ENCODE results near the gene ZBTB39.
A peak's percentile ranks its signal among the peaks of the same experiment; 100 is the strongest.

Gene ZBTB39

GRCh38 chr12:57012600-57013465 is 6.5 kb upstream of the ZBTB39 start:
- TF ChIP-seq TCF12 (IDR thresholded peaks at IDR 0.05; ENCODE audit: low read depth), result no peak
- TF ChIP-seq, protein P1, sequence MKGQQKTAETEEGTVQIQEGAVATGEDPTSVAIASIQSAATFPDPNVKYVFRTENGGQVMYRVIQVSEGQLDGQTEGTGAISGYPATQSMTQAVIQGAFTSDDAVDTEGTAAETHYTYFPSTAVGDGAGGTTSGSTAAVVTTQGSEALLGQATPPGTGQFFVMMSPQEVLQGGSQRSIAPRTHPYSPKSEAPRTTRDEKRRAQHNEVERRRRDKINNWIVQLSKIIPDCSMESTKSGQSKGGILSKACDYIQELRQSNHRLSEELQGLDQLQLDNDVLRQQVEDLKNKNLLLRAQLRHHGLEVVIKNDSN (IDR thresholded peaks at IDR 0.05), result 0 out of 2 replicates have a peak, but pooled peaks have one; percentile 37

GRCh38 chr12:57011438-57012424 is 5.4 kb upstream of the ZBTB39 start:
- TF ChIP-seq RAD21 (IDR thresholded peaks at IDR 0.05; ENCODE audit: low read depth) (no peak), TCF12 (IDR thresholded peaks at IDR 0.05; ENCODE audit: low read depth) (no peak)
- TF ChIP-seq, protein P1 (IDR thresholded peaks at IDR 0.05), result no peak
- TF ChIP-seq, protein P2, sequence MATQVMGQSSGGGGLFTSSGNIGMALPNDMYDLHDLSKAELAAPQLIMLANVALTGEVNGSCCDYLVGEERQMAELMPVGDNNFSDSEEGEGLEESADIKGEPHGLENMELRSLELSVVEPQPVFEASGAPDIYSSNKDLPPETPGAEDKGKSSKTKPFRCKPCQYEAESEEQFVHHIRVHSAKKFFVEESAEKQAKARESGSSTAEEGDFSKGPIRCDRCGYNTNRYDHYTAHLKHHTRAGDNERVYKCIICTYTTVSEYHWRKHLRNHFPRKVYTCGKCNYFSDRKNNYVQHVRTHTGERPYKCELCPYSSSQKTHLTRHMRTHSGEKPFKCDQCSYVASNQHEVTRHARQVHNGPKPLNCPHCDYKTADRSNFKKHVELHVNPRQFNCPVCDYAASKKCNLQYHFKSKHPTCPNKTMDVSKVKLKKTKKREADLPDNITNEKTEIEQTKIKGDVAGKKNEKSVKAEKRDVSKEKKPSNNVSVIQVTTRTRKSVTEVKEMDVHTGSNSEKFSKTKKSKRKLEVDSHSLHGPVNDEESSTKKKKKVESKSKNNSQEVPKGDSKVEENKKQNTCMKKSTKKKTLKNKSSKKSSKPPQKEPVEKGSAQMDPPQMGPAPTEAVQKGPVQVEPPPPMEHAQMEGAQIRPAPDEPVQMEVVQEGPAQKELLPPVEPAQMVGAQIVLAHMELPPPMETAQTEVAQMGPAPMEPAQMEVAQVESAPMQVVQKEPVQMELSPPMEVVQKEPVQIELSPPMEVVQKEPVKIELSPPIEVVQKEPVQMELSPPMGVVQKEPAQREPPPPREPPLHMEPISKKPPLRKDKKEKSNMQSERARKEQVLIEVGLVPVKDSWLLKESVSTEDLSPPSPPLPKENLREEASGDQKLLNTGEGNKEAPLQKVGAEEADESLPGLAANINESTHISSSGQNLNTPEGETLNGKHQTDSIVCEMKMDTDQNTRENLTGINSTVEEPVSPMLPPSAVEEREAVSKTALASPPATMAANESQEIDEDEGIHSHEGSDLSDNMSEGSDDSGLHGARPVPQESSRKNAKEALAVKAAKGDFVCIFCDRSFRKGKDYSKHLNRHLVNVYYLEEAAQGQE (IDR thresholded peaks at IDR 0.05; ENCODE audit: low read depth), result no peak
- TF ChIP-seq, protein P3, sequence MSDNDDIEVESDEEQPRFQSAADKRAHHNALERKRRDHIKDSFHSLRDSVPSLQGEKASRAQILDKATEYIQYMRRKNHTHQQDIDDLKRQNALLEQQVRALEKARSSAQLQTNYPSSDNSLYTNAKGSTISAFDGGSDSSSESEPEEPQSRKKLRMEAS (IDR thresholded peaks at IDR 0.05), result no peak

GRCh38 chr12:57010627-57011247 is 4.4 kb upstream of the ZBTB39 start:
- TF ChIP-seq, protein P1 (IDR thresholded peaks at IDR 0.05), result no peak
- TF ChIP-seq EP300 (IDR thresholded peaks at IDR 0.05; ENCODE audit: borderline replicate concordance) (no peak), TCF12 (IDR thresholded peaks at IDR 0.05; ENCODE audit: low read depth) (no peak), FOXM1 (IDR thresholded peaks at IDR 0.05; ENCODE audit: borderline replicate concordance, low read depth) (no peak), EGR1 (IDR thresholded peaks at IDR 0.05) (no peak), TEAD4 (IDR thresholded peaks at IDR 0.05) (no peak), RAD21 (IDR thresholded peaks at IDR 0.05; ENCODE audit: low read depth) (no peak), YY1 (IDR thresholded peaks at IDR 0.05; ENCODE audit: low read depth) (no peak), ZBTB7A (IDR thresholded peaks at IDR 0.05; ENCODE audit: low read depth) (no peak)

GRCh38 chr12:57009949-57010626 is 3.7 kb upstream of the ZBTB39 start:
- TF ChIP-seq CREB1 (IDR thresholded peaks at IDR 0.05; ENCODE audit: low read depth), result no peak
- TF ChIP-seq, protein P1 (IDR thresholded peaks at IDR 0.05), result no peak
- TF ChIP-seq TAF1 (IDR thresholded peaks at IDR 0.05; ENCODE audit: low read depth), result no peak
- TF ChIP-seq TEAD4 (IDR thresholded peaks at IDR 0.05), result no peak
- TF ChIP-seq ZBTB7A (IDR thresholded peaks at IDR 0.05; ENCODE audit: low read depth), result no peak
- TF ChIP-seq EP300 (IDR thresholded peaks at IDR 0.05; ENCODE audit: borderline replicate concordance), result no peak
- TF ChIP-seq RAD21 (IDR thresholded peaks at IDR 0.05; ENCODE audit: low read depth), result no peak
- TF ChIP-seq, protein P2 (IDR thresholded peaks at IDR 0.05; ENCODE audit: low read depth), result no peak
- TF ChIP-seq EGR1 (IDR thresholded peaks at IDR 0.05), result no peak
- no peak for TF ChIP-seq CEBPB (IDR thresholded peaks at IDR 0.05)
- TF ChIP-seq YY1 (IDR thresholded peaks at IDR 0.05; ENCODE audit: low read depth), result no peak
